HG03196 (cell line): ENCODE data around the gene DNAI2.

ENCODE experiments used
- ATAC-seq: cut with Tn5 transposase; IDR thresholded peaks from one replicate; pipeline ENCODE4 v1.9.1; 2021; ENCODE audit not compliant: unreplicated experiment

Gene DNAI2

DNA sequence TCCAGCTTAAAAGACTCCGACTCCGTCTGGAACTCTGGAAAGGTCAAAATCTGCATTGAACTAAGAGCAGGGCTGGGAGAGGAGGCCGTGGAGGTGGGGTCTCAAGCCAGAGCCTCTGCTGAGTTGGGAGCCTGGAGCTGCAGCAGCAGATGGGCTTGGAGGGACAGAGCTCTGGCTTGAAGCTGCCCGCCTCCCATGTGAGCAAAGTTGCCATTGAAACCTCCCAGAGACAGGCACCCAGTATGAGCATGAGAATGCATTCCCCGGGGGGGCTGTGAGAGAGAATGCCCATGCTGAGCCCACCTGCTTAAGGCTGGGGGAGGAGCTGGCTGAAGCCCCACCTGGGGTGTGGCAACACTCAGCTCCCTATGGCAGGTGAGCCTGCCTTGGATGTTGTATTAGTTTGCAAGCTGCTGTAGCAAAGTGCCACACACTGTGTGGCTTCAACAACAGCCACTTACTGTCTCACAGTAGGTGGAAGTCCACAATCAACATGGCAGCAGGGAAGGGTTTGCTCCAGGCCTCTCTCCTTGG, 61.6 kb downstream of the DNAI2 start:
- ATAC-seq, result no peak

- no peak for ATAC-seq
Observed at GRCh38 chr17:74336307-74336706, 62.3 kb downstream of the DNAI2 start.

GRCh38 chr17:74337834-74338500, 63.9 kb downstream of the DNAI2 start:
- ATAC-seq, result no peak

DNA sequence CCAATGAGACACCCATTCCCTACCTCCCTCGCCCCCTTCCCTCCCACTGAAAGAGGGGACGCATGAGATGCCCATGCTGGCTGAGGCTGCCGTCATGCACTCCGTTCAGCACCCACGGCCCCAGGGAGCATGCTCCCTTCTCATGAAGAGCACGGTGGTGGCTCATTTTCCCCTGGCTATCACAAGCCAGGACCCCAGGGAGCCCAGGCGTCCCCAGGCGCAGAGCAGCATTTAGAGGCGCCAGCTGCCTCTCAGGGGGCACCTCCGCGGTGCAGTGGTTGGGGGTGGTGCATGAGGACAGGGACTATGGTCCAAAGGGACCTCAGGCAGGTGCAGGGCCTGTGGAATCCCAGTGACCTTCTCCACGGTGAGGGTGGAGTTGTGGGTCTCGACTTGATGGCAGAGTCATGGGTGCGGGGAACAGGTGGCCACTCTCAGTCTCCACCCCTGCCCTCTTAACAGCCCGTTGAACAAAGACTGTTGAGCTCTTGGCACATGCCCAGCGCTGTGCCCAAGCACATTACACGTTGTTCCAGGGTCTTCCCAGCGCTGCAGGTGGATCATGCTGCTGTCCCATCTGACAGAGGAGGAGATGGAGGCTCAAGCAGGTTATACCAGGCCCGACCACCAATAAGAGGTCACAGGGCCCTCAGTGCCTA, 65.6 kb downstream of the DNAI2 start:
- no peak for ATAC-seq

DNA sequence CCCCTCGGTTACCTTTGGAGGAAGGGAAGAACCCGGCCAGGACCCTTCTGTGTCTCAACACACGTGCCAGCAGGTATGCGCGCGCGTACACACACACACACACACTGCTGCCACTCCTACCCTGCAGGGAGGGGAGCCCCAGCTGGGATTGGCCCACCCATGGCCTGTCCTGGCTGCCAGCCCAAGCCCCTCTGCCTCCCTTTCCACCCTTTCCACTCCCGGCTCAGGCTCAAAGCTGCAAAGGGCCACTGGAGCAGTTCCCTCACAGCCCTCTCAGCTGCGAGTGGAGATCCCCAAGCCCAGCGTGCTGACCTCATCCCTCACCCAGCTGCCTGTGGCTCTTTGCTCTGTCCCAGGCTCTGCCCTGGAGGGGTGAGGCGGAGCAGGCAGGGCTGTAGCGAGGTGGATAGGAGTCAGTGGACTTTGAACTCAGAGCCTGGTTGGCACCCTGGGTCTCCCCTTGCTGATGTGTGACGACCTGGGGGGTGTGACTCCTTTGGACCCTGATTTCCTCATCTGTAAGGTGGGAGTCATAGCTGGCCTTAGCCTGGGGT, 66.5 kb downstream of the DNAI2 start:
- no peak for ATAC-seq

DNA sequence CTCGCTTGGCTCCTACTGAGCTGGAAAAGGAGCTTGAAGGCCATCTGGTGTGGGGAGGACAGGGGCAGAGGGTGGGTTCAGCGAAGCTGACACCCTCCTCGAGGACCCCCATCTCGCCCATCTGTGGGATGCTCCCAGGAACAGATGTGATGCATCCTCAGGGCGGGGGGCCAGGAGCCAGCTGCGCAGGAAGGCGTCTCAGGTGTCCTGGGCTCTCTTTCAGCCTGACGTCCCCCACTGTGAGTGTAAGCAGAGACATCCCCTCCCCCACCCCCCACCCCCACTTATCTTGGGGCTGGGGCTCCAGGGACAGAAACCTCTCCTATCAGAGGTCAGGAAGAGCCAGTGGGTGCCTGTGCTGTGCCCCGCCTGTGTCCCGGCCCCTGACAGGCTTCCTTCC, 68.2 kb downstream of the DNAI2 start:
- ATAC-seq, result no peak

GRCh38 chr17:74343121-74343520, 69.1 kb downstream of the DNAI2 start:
- ATAC-seq, result no peak

DNA sequence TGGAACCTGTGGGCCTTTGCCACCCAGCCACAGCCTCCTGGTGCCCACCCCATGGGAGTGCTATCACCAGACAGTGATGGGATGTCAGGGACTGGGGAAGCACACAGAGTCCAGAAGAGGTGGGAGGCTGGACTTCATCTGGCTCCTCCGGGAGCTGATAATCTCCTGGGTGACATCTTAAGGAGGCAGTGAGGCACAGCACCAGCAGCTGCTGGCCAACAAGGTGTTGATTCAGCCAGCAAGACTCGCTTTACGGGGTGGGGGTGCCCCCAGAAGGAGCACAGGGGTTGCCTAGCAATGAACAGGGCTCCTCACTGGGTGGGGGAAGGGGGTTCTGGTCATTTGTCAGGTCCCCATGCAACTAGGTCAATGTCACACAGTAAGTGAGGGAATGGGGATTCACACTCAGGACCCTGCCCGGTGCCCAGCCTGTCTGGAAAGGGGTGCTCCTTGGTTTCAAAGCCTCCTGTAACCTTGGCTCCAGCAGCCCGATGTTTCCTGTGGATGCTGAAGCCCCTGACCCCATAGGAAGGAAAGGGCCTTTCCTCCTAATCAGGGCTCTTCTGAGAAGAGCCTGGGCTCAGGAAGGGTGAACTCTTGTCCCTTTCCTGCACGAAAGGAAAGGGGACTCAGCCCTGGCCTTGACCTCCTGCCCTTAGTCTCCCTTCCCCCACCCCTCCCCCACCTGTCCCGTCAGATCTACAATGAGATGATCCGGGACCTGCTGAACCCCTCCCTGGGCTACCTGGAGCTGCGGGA, 69.7 kb downstream of the DNAI2 start:
- no peak for ATAC-seq

DNA sequence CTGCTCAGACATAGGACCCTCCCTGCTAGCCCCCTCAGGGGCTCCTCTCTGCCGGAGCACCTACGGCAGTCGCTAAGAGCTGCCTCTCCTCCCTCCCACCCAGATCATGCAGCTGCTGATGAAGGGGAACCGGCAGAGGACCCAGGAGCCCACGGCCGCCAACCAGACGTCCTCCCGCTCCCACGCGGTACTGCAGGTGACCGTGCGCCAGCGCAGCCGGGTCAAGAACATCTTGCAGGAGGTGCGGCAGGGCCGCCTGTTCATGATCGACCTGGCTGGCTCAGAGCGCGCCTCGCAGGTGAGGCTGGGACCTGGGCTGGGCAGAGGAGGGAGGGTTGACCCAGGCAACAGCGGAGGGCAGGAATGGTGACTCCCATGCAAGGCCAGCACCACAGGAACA, 70.6 kb downstream of the DNAI2 start:
- no peak for ATAC-seq

- no peak for ATAC-seq
Observed at GRCh38 chr17:74345433-74346241, 71.6 kb downstream of the DNAI2 start.

GRCh38 chr17:74347646-74348045, 73.6 kb downstream of the DNAI2 start:
- ATAC-seq, result no peak

DNA sequence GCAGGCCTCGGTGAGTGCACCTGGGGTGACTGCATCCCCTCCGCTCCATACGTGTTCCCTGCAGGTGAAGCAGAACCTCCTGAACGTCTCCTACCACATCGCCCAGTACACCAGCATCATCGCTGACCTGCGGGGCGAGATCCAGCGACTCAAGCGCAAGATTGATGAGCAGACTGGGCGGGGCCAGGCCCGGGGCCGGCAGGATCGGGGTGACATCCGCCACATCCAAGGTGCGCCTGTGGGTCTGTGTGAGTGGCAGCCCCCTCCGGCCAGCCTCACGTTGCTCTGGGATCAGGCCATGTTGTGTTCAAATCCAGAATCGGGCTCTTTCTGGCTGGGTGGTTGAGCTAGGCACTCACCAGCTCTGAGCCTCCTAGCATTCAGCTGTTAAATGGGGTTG, 75.1 kb downstream of the DNAI2 start:
- no peak for ATAC-seq

GRCh38 chr17:74350486-74350885, 76.5 kb downstream of the DNAI2 start:
- ATAC-seq, result no peak

GRCh38 chr17:74351552-74352210, 77.6 kb downstream of the DNAI2 start:
- ATAC-seq, result no peak

GRCh38 chr17:74353446-74354060, 79.5 kb downstream of the DNAI2 start:
- no peak for ATAC-seq

GRCh38 chr17:74354123-74354522, 80.1 kb downstream of the DNAI2 start:
- ATAC-seq, result no peak

GRCh38 chr17:74354561-74354960, 80.5 kb downstream of the DNAI2 start:
- no peak for ATAC-seq

DNA sequence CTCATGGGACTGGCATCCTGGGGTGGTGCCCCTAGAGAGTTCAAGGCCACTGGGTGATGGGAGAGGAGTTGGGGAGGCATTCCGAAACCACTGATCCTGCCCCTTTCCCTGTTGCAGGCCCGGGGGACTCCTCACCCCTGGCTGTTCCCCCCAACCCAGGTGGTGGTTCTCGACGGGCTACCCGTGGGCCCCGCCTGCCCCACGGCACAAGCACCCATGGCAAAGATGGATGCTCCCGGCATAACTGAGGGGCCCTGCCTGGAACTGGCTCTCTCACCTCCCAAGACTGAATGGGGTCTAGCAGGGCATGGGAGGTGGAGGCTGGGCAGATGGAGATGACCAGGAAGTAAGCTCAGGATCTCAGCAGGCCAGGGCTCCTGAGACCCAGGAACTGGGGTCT, 81.0 kb downstream of the DNAI2 start:
- ATAC-seq, result no peak

- no peak for ATAC-seq
Observed at GRCh38 chr17:74356646-74357465, 82.8 kb downstream of the DNAI2 start.
